Measurements from ENCODE around the gene GPC6. TPM values are rescaled to one million over a fixed set of nuclear protein-coding genes. Genes with fewer than 3 reads are reported as not detected.

Gene GPC6
- total RNA-seq, 3 donors from 2014 or later (not counting 1 experiment from before 2014, with no cell fraction given), result not detected

DNA sequence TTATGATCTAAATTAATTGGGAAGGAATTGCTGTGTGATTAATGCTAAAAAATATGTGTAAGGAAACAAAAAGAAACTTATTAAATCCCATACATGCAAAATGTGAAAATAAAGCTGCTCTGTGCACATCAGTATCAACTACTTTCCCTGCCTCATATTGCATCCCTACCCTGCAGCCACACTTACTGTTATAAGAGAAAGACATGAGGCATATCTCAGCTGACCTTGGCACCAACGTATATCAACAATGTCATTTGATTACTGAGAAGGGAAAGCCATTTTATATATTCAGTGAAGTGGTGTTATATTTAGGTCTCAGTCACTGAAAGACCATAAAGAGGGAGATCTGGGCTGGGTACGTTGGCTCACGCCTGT, 585.1 kb downstream of the GPC6 start:
- intact Hi-C loops (cut with micrococcal nuclease), result no loop called here
- no peaks in the 10 kb centered on the region for H3K4me1 Mint-ChIP-seq
- no peak overlapping the region for H3K4me3 Mint-ChIP-seq
- H3K27ac Mint-ChIP-seq, result no peak overlapping the region
- 87% methylated on average over 3 of the region's 3 CpGs for WGBS (ENCODE audit: insufficient coverage)
- no peak for ATAC-seq
- no peaks in the 10 kb centered on the region for H3K36me3 Mint-ChIP-seq
- no peaks in the 10 kb centered on the region for H3K4me1 ChIP-seq (ENCODE audit: control insufficient read depth, insufficient read depth, low read length)
- H3K27me3 Mint-ChIP-seq (ENCODE audit: low read depth in 2 of 2), result no peaks in the 10 kb centered on the region
- DNase-seq, result no peak
- no peak overlapping the region for H3K4me3 ChIP-seq (ENCODE audit: low read length)
- H3K9me3 ChIP-seq (ENCODE audit: control insufficient read depth, insufficient read depth, low read length), result no peaks in the 10 kb centered on the region
- TF ChIP-seq, protein P1, sequence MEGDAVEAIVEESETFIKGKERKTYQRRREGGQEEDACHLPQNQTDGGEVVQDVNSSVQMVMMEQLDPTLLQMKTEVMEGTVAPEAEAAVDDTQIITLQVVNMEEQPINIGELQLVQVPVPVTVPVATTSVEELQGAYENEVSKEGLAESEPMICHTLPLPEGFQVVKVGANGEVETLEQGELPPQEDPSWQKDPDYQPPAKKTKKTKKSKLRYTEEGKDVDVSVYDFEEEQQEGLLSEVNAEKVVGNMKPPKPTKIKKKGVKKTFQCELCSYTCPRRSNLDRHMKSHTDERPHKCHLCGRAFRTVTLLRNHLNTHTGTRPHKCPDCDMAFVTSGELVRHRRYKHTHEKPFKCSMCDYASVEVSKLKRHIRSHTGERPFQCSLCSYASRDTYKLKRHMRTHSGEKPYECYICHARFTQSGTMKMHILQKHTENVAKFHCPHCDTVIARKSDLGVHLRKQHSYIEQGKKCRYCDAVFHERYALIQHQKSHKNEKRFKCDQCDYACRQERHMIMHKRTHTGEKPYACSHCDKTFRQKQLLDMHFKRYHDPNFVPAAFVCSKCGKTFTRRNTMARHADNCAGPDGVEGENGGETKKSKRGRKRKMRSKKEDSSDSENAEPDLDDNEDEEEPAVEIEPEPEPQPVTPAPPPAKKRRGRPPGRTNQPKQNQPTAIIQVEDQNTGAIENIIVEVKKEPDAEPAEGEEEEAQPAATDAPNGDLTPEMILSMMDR (IDR thresholded peaks at IDR 0.05), result no peak
- H3K9me3 Mint-ChIP-seq, result peaks cover 0 to 8% of the 10 kb centered on the region in 2 donors
- H3K36me3 ChIP-seq (ENCODE audit: control insufficient read depth, insufficient read depth, low read length), result no peaks in the 10 kb centered on the region
- no peak overlapping the region for H3K27ac ChIP-seq (ENCODE audit: low read length)
- no peaks in the 10 kb centered on the region for H3K27me3 ChIP-seq (ENCODE audit: control insufficient read depth, insufficient read depth, low read length)

DNA sequence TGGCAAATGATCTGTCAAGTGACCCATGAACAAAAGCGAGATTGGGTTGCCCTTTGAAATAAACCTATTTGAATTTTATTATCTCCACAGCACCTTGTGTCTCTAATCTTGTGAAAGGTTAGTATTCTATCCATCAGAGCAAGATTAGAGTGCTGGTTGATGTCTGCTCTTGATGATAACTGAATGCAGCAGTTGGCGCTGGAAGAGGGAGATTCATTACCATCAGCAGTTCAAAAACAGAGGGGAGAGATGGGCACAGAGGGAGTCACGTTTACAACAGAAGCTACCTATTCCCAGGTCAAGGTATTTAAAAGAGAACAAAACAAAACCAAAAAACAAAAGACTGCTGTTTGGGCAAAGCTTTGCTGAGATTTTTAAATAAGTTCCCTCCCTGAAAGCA, 588.1 kb downstream of the GPC6 start:
- no peaks in the 10 kb centered on the region for H3K4me1 Mint-ChIP-seq
- Histone ChIP-seq H3K36me3 (ENCODE audit: control insufficient read depth, insufficient read depth, low read length) (no peaks in the 10 kb centered on the region), H3K4me1 (ENCODE audit: control insufficient read depth, insufficient read depth, low read length) (no peaks in the 10 kb centered on the region), H3K9me3 (ENCODE audit: control insufficient read depth, insufficient read depth, low read length) (no peaks in the 10 kb centered on the region), H3K4me3 (ENCODE audit: low read length) (no peak overlapping the region), H3K27ac (ENCODE audit: low read length) (no peak overlapping the region), H3K27me3 (ENCODE audit: control insufficient read depth, insufficient read depth, low read length) (no peaks in the 10 kb centered on the region)
- no peaks in the 10 kb centered on the region for H3K27me3 Mint-ChIP-seq (ENCODE audit: low read depth in 2 of 2)
- DNase-seq (no peak), ATAC-seq (no peak)
- H3K27ac Mint-ChIP-seq, result no peak overlapping the region
- no peak overlapping the region for H3K4me3 Mint-ChIP-seq
- H3K9me3 Mint-ChIP-seq, result peaks cover 0 to 4% of the 10 kb centered on the region in 2 donors
- H3K36me3 Mint-ChIP-seq, result no peaks in the 10 kb centered on the region
- intact Hi-C loops (cut with micrococcal nuclease), result no loop called here
- TF ChIP-seq, protein P1 (IDR thresholded peaks at IDR 0.05), result no peak
- WGBS (ENCODE audit: insufficient coverage), result 86% methylated on average over 2 of the region's 3 CpGs

DNA sequence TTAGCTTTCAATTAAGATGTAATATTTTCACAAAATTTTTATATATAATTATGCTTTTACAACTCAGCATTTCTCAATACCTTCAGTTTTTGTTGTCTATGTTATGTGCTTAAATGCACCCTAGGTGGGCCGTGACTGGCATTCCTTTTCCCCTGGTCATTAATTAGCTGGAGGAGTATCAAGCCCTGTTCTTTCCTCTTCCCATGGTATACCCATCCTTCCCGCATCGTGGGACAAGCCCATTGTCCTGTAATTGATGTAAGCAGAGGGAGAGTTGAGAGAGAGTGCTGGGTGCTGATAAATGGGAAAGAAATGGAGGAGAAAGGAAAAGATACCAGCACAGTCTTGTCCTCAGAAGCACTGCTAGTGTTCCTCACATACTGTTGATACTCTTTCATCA, 591.7 kb downstream of the GPC6 start:
- no peak overlapping the region for H3K27ac Mint-ChIP-seq
- Histone ChIP-seq H3K4me1 (ENCODE audit: control insufficient read depth, insufficient read depth, low read length) (no peaks in the 10 kb centered on the region), H3K36me3 (ENCODE audit: control insufficient read depth, insufficient read depth, low read length) (no peaks in the 10 kb centered on the region), H3K4me3 (ENCODE audit: low read length) (no peak overlapping the region), H3K9me3 (ENCODE audit: control insufficient read depth, insufficient read depth, low read length) (no peaks in the 10 kb centered on the region), H3K27ac (ENCODE audit: low read length) (no peak overlapping the region), H3K27me3 (ENCODE audit: control insufficient read depth, insufficient read depth, low read length) (no peaks in the 10 kb centered on the region)
- DNase-seq (no peak), ATAC-seq (no peak)
- H3K4me1 Mint-ChIP-seq, result no peaks in the 10 kb centered on the region
- H3K27me3 Mint-ChIP-seq (ENCODE audit: low read depth in 2 of 2), result no peaks in the 10 kb centered on the region
- no peaks in the 10 kb centered on the region for H3K36me3 Mint-ChIP-seq
- TF ChIP-seq, protein P1 (IDR thresholded peaks at IDR 0.05), result no peak
- H3K9me3 Mint-ChIP-seq, result peaks cover 0 to 4% of the 10 kb centered on the region in 2 donors
- intact Hi-C loops (cut with micrococcal nuclease), result no loop called here
- WGBS (ENCODE audit: insufficient coverage), result 93% methylated on average over 2 of the region's 3 CpGs
- no peak overlapping the region for H3K4me3 Mint-ChIP-seq

DNA sequence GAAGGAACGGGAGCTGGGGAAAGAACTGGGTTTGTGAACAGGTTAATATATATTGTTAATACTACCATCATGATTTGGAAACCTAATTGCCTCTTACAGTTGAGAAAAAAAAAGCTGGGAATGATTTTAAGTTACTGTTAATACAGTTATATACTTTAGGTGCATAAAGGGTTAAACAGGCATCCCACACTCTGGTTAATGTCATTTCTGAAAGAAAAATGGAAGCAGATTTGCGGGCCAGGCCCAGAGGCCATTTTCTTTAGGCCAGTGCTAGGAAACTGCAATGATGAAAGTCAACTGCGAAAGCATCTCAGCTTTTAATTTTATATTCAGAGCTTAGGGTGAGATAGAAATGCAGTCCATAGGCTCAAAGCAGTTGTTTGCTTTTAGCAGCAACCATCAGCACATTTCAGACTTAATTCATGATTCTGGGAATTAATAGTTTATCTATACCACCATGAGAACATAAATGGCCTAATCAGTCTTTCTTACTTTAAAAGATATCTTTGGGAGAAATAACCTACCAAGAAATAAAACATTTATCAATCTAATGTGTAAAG, 592.8 kb downstream of the GPC6 start:
- H3K36me3 Mint-ChIP-seq, result no peaks in the 10 kb centered on the region
- no peaks in the 10 kb centered on the region for H3K9me3 ChIP-seq (ENCODE audit: control insufficient read depth, insufficient read depth, low read length)
- H3K27ac Mint-ChIP-seq, result no peak overlapping the region
- WGBS (ENCODE audit: insufficient coverage), result 84% methylated on average over 2 of the region's 3 CpGs
- DNase-seq (no peak), ATAC-seq (no peak)
- intact Hi-C loops (cut with micrococcal nuclease), result no loop called here
- no peaks in the 10 kb centered on the region for H3K27me3 ChIP-seq (ENCODE audit: control insufficient read depth, insufficient read depth, low read length)
- H3K36me3 ChIP-seq (ENCODE audit: control insufficient read depth, insufficient read depth, low read length), result no peaks in the 10 kb centered on the region
- TF ChIP-seq, protein P1 (IDR thresholded peaks at IDR 0.05), result no peak
- H3K4me3 ChIP-seq (ENCODE audit: low read length), result no peak overlapping the region
- no peak overlapping the region for H3K27ac ChIP-seq (ENCODE audit: low read length)
- no peaks in the 10 kb centered on the region for H3K4me1 Mint-ChIP-seq
- H3K4me1 ChIP-seq (ENCODE audit: control insufficient read depth, insufficient read depth, low read length), result no peaks in the 10 kb centered on the region
- peaks cover 0 to 3% of the 10 kb centered on the region in 2 donors for H3K9me3 Mint-ChIP-seq
- H3K4me3 Mint-ChIP-seq, result no peak overlapping the region
- H3K27me3 Mint-ChIP-seq (ENCODE audit: low read depth in 2 of 2), result no peaks in the 10 kb centered on the region

All from natural killer cell (primary cell).